ENCODE measurements around the gene SGCG.

DNA sequence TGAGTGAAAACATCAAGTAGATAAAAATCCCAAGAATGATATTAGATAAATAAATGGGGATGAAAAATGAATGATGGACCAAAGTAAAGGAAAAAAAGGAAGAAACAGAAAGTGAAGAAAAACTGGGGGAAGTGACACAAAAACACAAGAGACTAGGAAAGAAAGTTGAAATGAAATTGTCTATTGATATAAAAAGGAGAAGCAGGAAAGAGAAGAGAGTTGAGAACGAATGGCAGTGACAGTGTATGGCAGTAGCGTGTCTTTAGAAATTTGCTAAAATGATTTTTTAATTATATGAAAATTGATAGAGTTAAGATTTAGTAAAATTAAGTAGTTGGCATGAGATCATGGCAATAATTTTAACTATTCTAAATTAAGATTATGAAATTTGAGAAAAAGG lies 36.3 kb upstream of the SGCG start:
- no peak for TF ChIP-seq MYC (IDR thresholded peaks at IDR 0.05; ENCODE audit: insufficient read depth, insufficient read length, insufficient replicate concordance, low read length, severe bottlenecking)
- TF ChIP-seq, protein P1, sequence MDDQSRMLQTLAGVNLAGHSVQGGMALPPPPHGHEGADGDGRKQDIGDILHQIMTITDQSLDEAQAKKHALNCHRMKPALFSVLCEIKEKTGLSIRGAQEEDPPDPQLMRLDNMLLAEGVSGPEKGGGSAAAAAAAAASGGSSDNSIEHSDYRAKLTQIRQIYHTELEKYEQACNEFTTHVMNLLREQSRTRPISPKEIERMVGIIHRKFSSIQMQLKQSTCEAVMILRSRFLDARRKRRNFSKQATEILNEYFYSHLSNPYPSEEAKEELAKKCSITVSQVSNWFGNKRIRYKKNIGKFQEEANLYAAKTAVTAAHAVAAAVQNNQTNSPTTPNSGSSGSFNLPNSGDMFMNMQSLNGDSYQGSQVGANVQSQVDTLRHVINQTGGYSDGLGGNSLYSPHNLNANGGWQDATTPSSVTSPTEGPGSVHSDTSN (IDR thresholded peaks at IDR 0.05; ENCODE audit: insufficient replicate concordance, low read depth, low read length) = no peak
- TF ChIP-seq, protein P2, sequence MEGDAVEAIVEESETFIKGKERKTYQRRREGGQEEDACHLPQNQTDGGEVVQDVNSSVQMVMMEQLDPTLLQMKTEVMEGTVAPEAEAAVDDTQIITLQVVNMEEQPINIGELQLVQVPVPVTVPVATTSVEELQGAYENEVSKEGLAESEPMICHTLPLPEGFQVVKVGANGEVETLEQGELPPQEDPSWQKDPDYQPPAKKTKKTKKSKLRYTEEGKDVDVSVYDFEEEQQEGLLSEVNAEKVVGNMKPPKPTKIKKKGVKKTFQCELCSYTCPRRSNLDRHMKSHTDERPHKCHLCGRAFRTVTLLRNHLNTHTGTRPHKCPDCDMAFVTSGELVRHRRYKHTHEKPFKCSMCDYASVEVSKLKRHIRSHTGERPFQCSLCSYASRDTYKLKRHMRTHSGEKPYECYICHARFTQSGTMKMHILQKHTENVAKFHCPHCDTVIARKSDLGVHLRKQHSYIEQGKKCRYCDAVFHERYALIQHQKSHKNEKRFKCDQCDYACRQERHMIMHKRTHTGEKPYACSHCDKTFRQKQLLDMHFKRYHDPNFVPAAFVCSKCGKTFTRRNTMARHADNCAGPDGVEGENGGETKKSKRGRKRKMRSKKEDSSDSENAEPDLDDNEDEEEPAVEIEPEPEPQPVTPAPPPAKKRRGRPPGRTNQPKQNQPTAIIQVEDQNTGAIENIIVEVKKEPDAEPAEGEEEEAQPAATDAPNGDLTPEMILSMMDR (IDR thresholded peaks at IDR 0.05 in 2 of 3, conservative IDR thresholded peaks at IDR 0.05 in 1 of 3; ENCODE audit: control insufficient read depth in 2 of 3, extremely low read depth in 1 of 3, insufficient read depth in 1 of 3, low read depth in 3 of 3, low read length in 3 of 3) = no peak
- no peak for TF ChIP-seq TCF3 (IDR thresholded peaks at IDR 0.05; ENCODE audit: borderline replicate concordance, insufficient read depth, low read depth, low read length)
- TF ChIP-seq, protein P3, sequence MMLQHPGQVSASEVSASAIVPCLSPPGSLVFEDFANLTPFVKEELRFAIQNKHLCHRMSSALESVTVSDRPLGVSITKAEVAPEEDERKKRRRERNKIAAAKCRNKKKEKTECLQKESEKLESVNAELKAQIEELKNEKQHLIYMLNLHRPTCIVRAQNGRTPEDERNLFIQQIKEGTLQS (IDR thresholded peaks at IDR 0.05; ENCODE audit: borderline replicate concordance, extremely low read depth, low read depth, low read length) = no peak
- TF ChIP-seq SREBF1 (IDR thresholded peaks at IDR 0.05; ENCODE audit: low read length) = no peak
- no peak for TF ChIP-seq SIN3A (IDR thresholded peaks at IDR 0.05; ENCODE audit: low read depth, low read length)
- TF ChIP-seq CEBPB (IDR thresholded peaks at IDR 0.05; ENCODE audit: borderline replicate concordance in 1 of 2, low read depth in 2 of 2, low read length in 2 of 2) = no peak
- TF ChIP-seq CHD2 (IDR thresholded peaks at IDR 0.05; ENCODE audit: borderline replicate concordance, low read depth, low read length) = no peak
- TF ChIP-seq GABPA (IDR thresholded peaks at IDR 0.05; ENCODE audit: low read depth) = no peak
- TF ChIP-seq CBFB (IDR thresholded peaks at IDR 0.05; ENCODE audit: low read depth) = no peak
- TF ChIP-seq RCOR1 (conservative IDR thresholded peaks at IDR 0.05; ENCODE audit: low read depth, low read length) = no peak
- TF ChIP-seq FOXM1 (IDR thresholded peaks at IDR 0.05; ENCODE audit: low read depth, low read length) = no peak

Measured in GM12878 (cell line).